ENCODE measurements around the gene CREB1. TPM values are rescaled to one million over a fixed set of nuclear protein-coding genes. Genes with fewer than 3 reads are reported as not detected.

Gene CREB1
- total RNA-seq, 1 donor from 2014 or later: 65.4 TPM

GRCh38 chr2:207504513-207505170, 25.1 kb upstream of the CREB1 start:
- DNase-seq (ENCODE audit: low spot score): no peak

- DNase-seq (ENCODE audit: low spot score): no peak
These were observed 24.6 kb upstream of the CREB1 start for GRCh38 chr2:207505171-207505570.

GRCh38 chr2:207505728-207506127, 24.0 kb upstream of the CREB1 start:
- DNase-seq (ENCODE audit: low spot score): no peak

DNA sequence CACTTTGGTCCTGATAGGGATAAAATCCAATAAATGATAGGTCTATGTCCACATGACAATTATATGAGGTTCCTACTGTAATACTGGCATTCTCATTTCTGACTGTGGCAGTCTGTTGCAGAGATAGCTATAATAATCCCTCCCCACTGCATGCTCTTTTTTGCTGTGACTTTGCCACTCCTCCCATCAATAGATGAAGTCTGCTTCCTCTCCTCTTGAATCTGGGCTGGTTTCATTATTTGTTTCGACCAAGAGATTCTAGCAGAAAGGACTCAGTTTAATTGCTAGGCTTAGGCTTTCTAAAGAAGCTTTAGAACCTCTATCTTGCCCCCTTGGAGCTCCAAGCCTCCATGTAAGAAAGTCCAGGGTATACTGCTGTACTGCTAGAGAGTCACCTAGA, 23.3 kb upstream of the CREB1 start:
- DNase-seq (ENCODE audit: low spot score): no peak

- no peak for DNase-seq (ENCODE audit: low spot score)
These were observed 19.6 kb upstream of the CREB1 start for GRCh38 chr2:207510148-207510547.

DNA sequence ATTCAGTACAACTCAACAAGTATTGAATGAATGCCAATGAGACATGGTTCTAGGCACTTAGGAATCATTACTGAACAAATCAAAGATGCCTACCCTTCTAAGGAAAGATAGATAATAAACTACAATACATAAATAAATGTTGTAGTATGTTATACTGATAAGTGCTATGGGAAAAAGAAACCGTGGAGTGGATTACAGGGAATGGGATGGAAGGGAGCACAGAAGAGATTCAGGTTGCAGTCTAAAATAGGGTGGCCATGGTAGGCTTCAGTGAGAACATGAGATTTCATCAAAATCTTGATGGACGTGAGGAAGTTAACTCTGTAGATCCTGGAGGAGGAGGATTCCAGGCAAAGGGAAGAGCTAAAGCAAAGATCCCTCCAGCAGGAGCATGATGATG, 17.9 kb upstream of the CREB1 start:
- DNase-seq (ENCODE audit: low spot score): no peak

- no peak for DNase-seq (ENCODE audit: low spot score)
These were observed 17.4 kb upstream of the CREB1 start for GRCh38 chr2:207512356-207512755.

- DNase-seq (ENCODE audit: low spot score): no peak
These were observed 16.1 kb upstream of the CREB1 start for GRCh38 chr2:207513551-207514257.

DNA sequence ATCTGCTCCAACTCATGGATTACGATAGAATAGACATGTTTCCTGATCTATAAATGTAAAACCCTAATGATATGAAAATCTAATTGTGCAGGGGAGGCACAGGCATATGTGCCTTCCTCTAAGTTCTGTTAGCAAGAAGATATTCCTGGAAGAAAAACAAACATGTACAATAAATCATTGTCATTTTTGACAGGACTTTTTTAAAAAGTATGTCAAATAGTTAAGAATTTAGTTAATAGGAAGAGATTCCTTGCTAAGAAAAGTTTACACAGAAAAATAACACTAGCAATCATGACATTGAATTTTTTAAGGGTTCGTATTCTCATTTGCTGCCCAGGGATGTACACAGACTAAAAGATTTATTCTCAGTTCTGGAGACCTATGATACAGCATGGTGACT, 15.3 kb upstream of the CREB1 start:
- no peak for DNase-seq (ENCODE audit: low spot score)

- no peak for DNase-seq (ENCODE audit: low spot score)
These were observed 14.1 kb upstream of the CREB1 start for GRCh38 chr2:207515671-207516070.

DNA sequence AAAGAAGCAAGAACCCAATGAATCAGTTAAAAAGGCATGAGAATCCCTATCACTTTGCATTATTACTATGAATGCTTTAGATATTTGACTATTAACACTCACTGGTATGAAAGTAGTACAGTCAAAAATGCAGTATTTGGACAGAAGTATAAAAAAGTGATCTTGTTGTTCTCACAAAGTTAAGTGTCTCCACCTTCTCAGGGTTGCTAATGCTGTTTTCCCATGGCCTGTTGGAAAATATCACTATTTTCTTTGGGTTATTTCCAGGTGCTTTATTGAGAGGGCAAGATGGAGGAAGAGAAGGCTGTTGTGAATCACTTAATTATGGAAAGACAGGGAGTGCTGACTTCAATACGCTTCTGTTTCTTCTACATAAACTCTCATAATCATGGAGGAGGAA, 13.6 kb upstream of the CREB1 start:
- no peak for DNase-seq (ENCODE audit: low spot score)

GRCh38 chr2:207523005-207523404, 6.8 kb upstream of the CREB1 start:
- DNase-seq (ENCODE audit: low spot score): no peak

DNA sequence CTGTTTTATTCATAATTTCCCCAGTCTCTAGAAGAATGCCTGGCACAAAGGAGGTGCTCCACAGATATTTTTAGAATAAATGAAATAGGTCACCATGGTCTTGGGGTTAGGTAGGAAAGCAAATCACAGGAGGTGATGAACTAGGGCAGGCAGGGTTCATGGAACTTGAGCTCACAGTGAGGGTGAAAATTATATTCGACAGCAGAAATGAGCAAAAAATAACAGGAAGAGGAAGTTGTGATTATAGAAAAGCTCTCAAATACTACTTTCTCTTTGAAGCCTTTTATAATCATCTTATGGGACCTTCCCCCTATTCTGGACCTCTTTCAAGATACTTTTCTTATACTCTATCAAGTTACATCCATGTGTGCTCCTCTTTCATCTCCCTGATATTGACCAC, 4.5 kb upstream of the CREB1 start:
- no peak for DNase-seq (ENCODE audit: low spot score)

DNA sequence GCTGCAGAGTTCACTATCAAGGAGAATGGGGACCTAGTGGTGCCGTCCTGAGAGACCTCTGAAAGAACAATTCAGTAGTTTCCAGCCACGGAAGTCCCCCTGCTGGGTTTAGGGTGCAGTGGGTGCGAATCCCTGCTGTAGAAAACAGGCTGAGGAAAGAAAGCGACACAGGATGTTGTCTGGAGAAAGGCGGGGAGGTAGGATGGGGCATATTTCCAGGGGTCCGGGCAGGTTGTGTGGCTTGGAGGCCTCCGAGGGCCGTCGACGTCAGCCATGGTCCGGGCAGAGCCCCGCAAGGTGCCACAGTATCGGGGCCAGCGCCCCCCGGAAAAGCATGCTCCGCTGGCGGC, 807 bp upstream of the CREB1 start:
- DNase-seq (ENCODE audit: low spot score): peak; percentile 42

DNA sequence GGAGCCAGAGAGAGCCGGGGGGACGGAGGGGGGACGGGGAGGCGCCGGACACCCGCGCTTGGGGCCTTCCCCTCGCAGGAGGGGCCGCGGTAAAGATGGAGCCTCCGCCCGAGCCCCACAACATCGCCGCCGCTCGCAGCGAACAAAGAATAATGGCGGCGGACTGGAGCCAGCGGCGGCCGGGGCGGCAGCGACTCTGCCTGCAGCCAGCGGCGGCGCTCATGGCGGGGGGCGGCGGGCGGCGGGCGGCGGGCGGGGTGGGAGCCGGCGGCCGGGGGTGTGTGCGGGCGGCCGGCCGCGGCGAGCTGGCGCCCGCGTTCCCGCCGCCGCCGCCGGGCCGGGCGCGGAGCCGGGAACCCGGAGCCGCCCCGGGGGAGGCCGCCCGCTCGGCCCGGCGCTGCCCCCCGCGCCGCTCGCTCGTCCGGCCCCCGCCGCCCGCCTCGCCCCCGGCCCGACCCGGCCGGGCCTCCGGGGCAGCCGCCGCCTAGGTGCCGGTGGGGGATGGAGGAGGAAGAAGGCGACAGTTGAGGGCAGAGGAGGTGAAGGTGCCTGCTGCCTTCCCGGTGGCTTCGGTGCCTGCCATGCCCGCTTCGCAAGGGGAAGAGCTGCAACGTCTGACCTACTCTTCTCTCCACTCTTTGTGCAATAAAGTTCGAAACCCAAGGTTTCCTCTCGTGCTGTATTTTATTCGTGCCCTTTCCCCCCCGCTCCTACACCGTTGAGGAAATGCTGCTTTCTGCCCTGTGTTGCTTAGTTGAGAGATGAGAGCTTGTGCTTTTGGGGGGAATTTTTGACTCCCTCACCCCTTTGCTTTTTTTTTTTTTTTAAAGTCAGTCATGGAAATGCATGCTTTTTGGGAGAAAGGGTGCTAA, 634 bp downstream of the CREB1 start:
- DNase-seq (ENCODE audit: low spot score): peak; percentile 43

GRCh38 chr2:207531032-207531952, 1.5 kb downstream of the CREB1 start:
- no peak for DNase-seq (ENCODE audit: low spot score)

DNA sequence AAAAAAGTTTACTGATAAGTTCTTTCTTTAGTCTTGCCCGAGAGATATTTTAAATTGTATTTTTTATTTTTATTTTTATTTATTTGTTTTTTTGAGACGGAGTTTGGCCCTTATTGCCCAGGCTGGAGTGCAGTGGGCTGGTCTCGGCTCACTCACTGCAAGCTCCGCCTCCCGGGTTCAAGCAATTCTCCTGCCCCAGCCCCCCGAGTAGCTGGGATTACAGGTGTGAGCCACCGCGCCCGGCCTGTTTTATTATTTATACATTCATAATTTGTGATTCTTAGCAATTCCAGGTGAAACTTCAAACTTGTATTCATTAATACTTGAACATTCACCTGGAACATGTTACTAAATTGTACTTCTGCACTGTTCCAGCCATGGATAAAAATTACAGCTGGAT, 2.9 kb downstream of the CREB1 start:
- DNase-seq (ENCODE audit: low spot score): no peak

DNA sequence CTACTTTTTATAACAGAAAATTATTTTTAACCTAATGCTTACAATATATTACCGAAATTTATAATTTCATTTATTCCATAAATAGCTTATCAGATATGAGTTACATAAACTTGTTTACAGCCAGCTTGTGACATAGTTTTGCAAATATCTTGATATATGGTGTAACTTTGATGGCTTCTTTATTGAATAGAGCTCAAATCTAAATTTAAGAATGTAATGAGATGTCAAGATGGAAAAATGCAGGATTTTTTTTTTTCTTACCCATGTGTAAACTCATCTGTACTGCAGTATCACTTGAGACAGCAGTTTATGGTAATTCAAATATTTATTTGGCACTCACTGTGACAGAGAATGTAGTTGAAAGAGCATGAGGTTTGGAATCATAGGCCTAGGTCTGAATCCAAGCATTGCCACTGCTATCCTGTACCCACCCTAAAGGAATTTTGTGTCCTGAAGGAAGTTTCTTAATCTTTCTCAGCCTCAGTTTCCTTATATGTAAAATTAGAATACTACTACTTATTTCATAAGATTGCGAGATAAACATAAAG, 3.8 kb downstream of the CREB1 start:
- no peak for DNase-seq (ENCODE audit: low spot score)

DNA sequence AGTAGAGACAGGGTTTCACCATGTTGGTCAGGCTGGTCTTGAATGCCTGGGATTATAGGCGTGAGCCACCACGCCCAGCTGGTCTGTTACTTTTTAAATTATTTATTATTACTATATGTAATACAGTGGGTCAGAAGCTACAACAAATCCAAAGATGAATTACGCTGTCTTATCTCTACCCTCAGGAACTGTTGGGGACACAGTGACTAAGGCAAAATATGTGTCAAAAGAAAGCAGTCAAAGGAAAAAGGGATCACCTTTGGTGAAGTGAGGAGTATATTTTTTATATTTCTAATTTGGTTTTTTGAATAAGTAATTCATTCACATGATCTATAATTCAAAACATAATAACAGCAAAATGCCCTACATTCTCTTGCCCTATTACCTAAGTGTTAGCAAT, 4.7 kb downstream of the CREB1 start:
- no peak for DNase-seq (ENCODE audit: low spot score)

DNA sequence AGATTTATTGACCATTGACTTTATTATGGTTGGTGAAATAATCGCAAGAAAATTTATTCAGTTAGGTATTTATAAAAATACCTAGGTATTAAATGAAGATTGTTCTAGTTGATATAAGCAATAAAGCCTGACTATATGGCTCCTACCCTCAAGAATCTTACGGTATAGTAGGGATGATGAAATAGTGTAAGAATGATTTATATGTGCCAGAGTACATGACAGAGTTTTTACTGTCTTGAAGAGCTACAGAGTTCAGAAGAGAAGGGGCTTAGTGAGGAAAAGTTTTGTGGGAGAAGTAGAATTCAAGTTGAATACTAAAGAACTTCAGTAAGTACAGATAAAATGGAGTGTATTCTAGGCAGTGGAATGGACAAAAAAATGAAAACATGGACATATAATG, 9.7 kb downstream of the CREB1 start:
- DNase-seq (ENCODE audit: low spot score): no peak

GRCh38 chr2:207540431-207540830, 10.7 kb downstream of the CREB1 start:
- DNase-seq (ENCODE audit: low spot score): no peak
